Liver (tissue), 9 donors: ENCODE data around the gene WFDC6. TPM values are rescaled to one million over a fixed set of nuclear protein-coding genes. Genes with fewer than 3 reads are reported as not detected.

Source experiments
- DNase-seq: peaks from one replicate; pipeline ENCODE4 v3.0.0-alpha.2; 2017; ENCODE audit warnings: low spot score
- H3K27ac ChIP-seq, 2 donors: one replicate each; pipeline ENCODE4 v1.7.0; 2013; ENCODE audit warnings: inconsistent platforms in 2 of 2, low read length in 2 of 2, control low read depth in 1 of 2, low read depth in 1 of 2, mild to moderate bottlenecking in 1 of 2
- H3K27me3 ChIP-seq, 4 donors: one replicate each; pipeline versions ENCODE4 v1.6.1 to v1.7.0; 2013; ENCODE audit warnings: low read length in 3 of 4, inconsistent platforms in 1 of 4, mild to moderate bottlenecking in 1 of 4, moderate library complexity in 1 of 4; ENCODE audit not compliant: control insufficient read depth in 4 of 4, insufficient read depth in 4 of 4
- H3K36me3 ChIP-seq, 4 donors: one replicate each; pipeline versions ENCODE4 v1.6.1 to v1.7.0; 2013; ENCODE audit warnings: low read length in 3 of 4, mild to moderate bottlenecking in 3 of 4, low read depth in 1 of 4, moderate library complexity in 1 of 4; ENCODE audit not compliant: control insufficient read depth in 4 of 4, insufficient read depth in 3 of 4
- H3K4me1 ChIP-seq, 4 donors: one replicate each; pipeline versions ENCODE4 v1.6.1 to v1.7.0; 2013; ENCODE audit warnings: low read length in 3 of 4, mild to moderate bottlenecking in 3 of 4, moderate library complexity in 1 of 4; ENCODE audit not compliant: control insufficient read depth in 4 of 4, insufficient read depth in 4 of 4
- H3K4me3 ChIP-seq, 3 donors: one replicate each; pipeline versions ENCODE4 v1.6.1 to v1.7.0; 2013; ENCODE audit warnings: low read length in 3 of 3, control low read depth in 1 of 3, low read depth in 1 of 3, mild to moderate bottlenecking in 1 of 3
- H3K9ac ChIP-seq, 2 donors: one replicate each; pipeline ENCODE4 v1.7.0; 2013; ENCODE audit warnings: low read length in 2 of 2, mild to moderate bottlenecking in 2 of 2, moderate library complexity in 2 of 2, control low read depth in 1 of 2, low read depth in 1 of 2
- H3K9me3 ChIP-seq, 4 donors: one replicate each; pipeline versions ENCODE4 v1.6.1 to v1.7.0; 2013; ENCODE audit warnings: low read length in 3 of 4; ENCODE audit not compliant: control insufficient read depth in 4 of 4
- ATF3 ChIP-seq: IDR thresholded peaks from 2 replicates; pipeline ENCODE4 v1.6.1; 2016; ENCODE audit warnings: antibody characterized with exemption
- CTCF ChIP-seq: fragments of 150-350 bp; IDR thresholded peaks from 2 replicates; pipeline ENCODE4 v1.5.1; 2017; ENCODE audit warnings: improper control_type of control experiment, low read depth, low read length; ENCODE audit not compliant: missing input control
- FOXA1 ChIP-seq: IDR thresholded peaks from 2 replicates; pipeline ENCODE4 v1.6.1; 2016; ENCODE audit warnings: antibody characterized with exemption
- FOXA2 ChIP-seq: IDR thresholded peaks from 2 replicates; pipeline ENCODE4 v1.6.1; 2016; ENCODE audit warnings: antibody characterized with exemption
- GABPA ChIP-seq, 2 donors: IDR thresholded peaks in 1 of 2; conservative IDR thresholded peaks in 1 of 2; 2 replicates each; pipeline ENCODE4 v1.6.1; 2016; ENCODE audit warnings: antibody characterized with exemption in 2 of 2, mild to moderate bottlenecking in 1 of 2, moderate library complexity in 1 of 2
- HNF4A ChIP-seq, 2 donors: conservative IDR thresholded peaks; 2 replicates each; pipeline ENCODE4 v1.6.1; 2016; ENCODE audit warnings: antibody characterized with exemption in 2 of 2, mild to moderate bottlenecking in 2 of 2
- HNF4G ChIP-seq: IDR thresholded peaks from 2 replicates; pipeline ENCODE4 v1.6.1; 2016; ENCODE audit warnings: antibody characterized with exemption
- JUND ChIP-seq, 2 donors: IDR thresholded peaks; 2 replicates each; pipeline ENCODE4 v1.6.1; 2016; ENCODE audit warnings: antibody characterized with exemption in 2 of 2
- MAX ChIP-seq: IDR thresholded peaks from 2 replicates; pipeline ENCODE4 v1.6.1; 2016; ENCODE audit warnings: antibody characterized with exemption
- NR2F2 ChIP-seq: IDR thresholded peaks from 2 replicates; pipeline ENCODE4 v1.6.1; 2016; ENCODE audit warnings: antibody characterized with exemption
- RAD21 ChIP-seq, 2 donors: IDR thresholded peaks; 2 replicates each; pipeline ENCODE4 v1.6.1; 2016; ENCODE audit warnings: antibody characterized with exemption in 2 of 2, mild to moderate bottlenecking in 2 of 2
- REST ChIP-seq: IDR thresholded peaks from 2 replicates; pipeline ENCODE4 v1.6.1; 2016; ENCODE audit warnings: antibody characterized with exemption, mild to moderate bottlenecking
- RXRA ChIP-seq, 2 donors: IDR thresholded peaks; 2 replicates each; pipeline ENCODE4 v1.6.1; 2017 to 2018; ENCODE audit warnings: antibody characterized with exemption in 2 of 2, mild to moderate bottlenecking in 1 of 2
- SP1 ChIP-seq: IDR thresholded peaks from 2 replicates; pipeline ENCODE4 v1.6.1; 2018; ENCODE audit warnings: antibody characterized with exemption, mild to moderate bottlenecking
- YY1 ChIP-seq: IDR thresholded peaks from 2 replicates; pipeline ENCODE4 v1.6.1; 2016; ENCODE audit warnings: antibody characterized with exemption, mild to moderate bottlenecking
- ZBTB33 ChIP-seq: IDR thresholded peaks from 2 replicates; pipeline ENCODE4 v1.6.1; 2016; ENCODE audit warnings: antibody characterized with exemption
- WGBS: extraction: QIAGEN DNeasy Blood & Tissue Kit; methylation state at CpG from one replicate; pipeline ENCODE4 v1.1.7; 2013; 5-methylcytosine and 5-hydroxymethylcytosine counted together
- polyA plus RNA-seq, 2 donors: library from polyadenylated mRNA; stranded (reverse) in 1 of 2; unstranded in 1 of 2; fragments of 200-250 nt in 1 of 2; fragments of >200 nt in 1 of 2; fragmentation: Nextera tagmentation in 1 of 2; extraction: Ambion mirVana in 1 of 2; gene quantifications; one replicate each; pipeline versions ENCODE4 v1.2.1 to v1.2.3, GENCODE V29; 2013 to 2015
- total RNA-seq, 2 donors: library from RNA; depleted of rRNA; stranded (reverse); fragments of >200 nt; gene quantifications; one replicate each; pipeline ENCODE4 v1.2.3, GENCODE V29; 2014
- donor health status: healthy.
- donor health status: healthy.
- donor health status: healthy.
- donor health status: healthy.
- donor health status: healthy.

The WFDC6 gene
- total and polyA plus RNA-seq, 4 donors, result not detected

GRCh38 chr20:45545754-45546453 is 6.6 kb upstream of the WFDC6 start:
- H3K9me3 ChIP-seq, result no peaks in the 10 kb centered on the region
- no peaks in the 10 kb centered on the region for H3K4me1 ChIP-seq
- H3K27me3 ChIP-seq, result peaks cover 0 to 4% (median 0%) of the 10 kb centered on the region in 4 donors
- WGBS, result 26% methylated on average over 5 of the region's 5 CpGs
- TF ChIP-seq GABPA (IDR thresholded peaks at IDR 0.05 in 1 of 2, conservative IDR thresholded peaks at IDR 0.05 in 1 of 2) (no peak), RAD21 (IDR thresholded peaks at IDR 0.05) (peak; percentile 68 to 69), JUND (IDR thresholded peaks at IDR 0.05) (no peak), MAX (no peak), CTCF (peak; percentile 38)
- no peak overlapping the region for H3K9ac ChIP-seq
- H3K36me3 ChIP-seq, result no peaks in the 10 kb centered on the region
- no peak overlapping the region for H3K4me3 ChIP-seq
- no peak overlapping the region for H3K27ac ChIP-seq
- DNase-seq, result no peak

GRCh38 chr20:45545351-45545750 is 6.1 kb upstream of the WFDC6 start:
- no peak for DNase-seq
- Histone ChIP-seq H3K4me1 (no peaks in the 10 kb centered on the region), H3K36me3 (no peaks in the 10 kb centered on the region), H3K27ac (no peak overlapping the region), H3K9me3 (no peaks in the 10 kb centered on the region), H3K27me3 (peaks cover 0 to 4% (median 0%) of the 10 kb centered on the region in 4 donors), H3K9ac (no peak overlapping the region), H3K4me3 (no peak overlapping the region)
- 75% methylated on average over 3 of the region's 3 CpGs for WGBS
- TF ChIP-seq MAX (no peak), ATF3 (no peak), ZBTB33 (no peak), RAD21 (IDR thresholded peaks at IDR 0.05) (no peak), HNF4A (conservative IDR thresholded peaks at IDR 0.05) (no peak), FOXA2 (no peak), FOXA1 (no peak), RXRA (IDR thresholded peaks at IDR 0.05) (no peak), GABPA (IDR thresholded peaks at IDR 0.05 in 1 of 2, conservative IDR thresholded peaks at IDR 0.05 in 1 of 2) (no peak), HNF4G (no peak), NR2F2 (no peak), CTCF (no peak), YY1 (no peak), SP1 (no peak), JUND (IDR thresholded peaks at IDR 0.05) (no peak), REST (no peak)
